GM10266 (cell line): ENCODE results near the gene ANKRD62.

Experiments used
- DNase-seq: peaks from one replicate; pipeline ENCODE4 v3.0.0; 2012; ENCODE audit errors: extremely low spot score
- TF ChIP-seq, protein P1 (sequence below): IDR thresholded peaks from 2 replicates; pipeline ENCODE4 v1.5.1; 2012; ENCODE audit warnings: mild to moderate bottlenecking, low read depth; ENCODE audit not compliant: control insufficient read depth, insufficient read depth; ENCODE audit errors: missing control alignments

Gene ANKRD62

DNA sequence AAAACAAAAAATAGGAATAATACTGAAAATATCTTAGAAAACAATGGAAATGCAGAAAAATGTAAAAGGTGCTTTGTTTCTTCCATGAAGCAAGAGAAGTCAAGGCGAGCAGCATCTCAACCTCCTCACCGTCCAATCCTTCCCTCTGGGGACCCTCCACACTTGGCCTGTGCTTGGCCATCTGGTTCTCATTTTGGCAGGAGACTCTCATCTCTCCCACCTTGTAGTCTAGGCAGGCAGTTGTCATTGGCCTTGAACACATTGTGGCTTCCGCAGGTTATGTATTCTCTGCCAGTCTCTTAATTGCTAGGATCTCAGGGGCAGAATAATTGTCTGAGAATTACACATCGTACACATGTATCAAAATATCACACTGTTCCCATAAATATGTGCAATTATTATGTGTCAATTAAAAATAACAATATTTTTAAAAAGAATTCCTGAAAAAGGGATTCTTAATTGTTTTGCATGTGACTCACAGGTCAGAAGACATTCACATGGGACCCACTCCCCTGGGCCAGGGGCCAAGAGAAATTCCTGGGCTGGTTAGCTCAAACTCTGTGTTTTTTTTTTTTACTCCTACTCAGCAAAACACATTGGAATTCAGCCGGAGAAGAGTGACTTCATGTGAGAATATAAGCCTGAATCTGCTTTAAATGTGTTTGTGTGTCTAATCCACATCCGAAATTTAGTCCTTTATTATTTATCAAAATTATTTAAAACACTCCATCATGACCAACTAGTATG, 14.0 kb upstream of the ANKRD62 start:
- DNase-seq, result no peak
- TF ChIP-seq, protein P1, sequence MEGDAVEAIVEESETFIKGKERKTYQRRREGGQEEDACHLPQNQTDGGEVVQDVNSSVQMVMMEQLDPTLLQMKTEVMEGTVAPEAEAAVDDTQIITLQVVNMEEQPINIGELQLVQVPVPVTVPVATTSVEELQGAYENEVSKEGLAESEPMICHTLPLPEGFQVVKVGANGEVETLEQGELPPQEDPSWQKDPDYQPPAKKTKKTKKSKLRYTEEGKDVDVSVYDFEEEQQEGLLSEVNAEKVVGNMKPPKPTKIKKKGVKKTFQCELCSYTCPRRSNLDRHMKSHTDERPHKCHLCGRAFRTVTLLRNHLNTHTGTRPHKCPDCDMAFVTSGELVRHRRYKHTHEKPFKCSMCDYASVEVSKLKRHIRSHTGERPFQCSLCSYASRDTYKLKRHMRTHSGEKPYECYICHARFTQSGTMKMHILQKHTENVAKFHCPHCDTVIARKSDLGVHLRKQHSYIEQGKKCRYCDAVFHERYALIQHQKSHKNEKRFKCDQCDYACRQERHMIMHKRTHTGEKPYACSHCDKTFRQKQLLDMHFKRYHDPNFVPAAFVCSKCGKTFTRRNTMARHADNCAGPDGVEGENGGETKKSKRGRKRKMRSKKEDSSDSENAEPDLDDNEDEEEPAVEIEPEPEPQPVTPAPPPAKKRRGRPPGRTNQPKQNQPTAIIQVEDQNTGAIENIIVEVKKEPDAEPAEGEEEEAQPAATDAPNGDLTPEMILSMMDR, result no peak

DNA sequence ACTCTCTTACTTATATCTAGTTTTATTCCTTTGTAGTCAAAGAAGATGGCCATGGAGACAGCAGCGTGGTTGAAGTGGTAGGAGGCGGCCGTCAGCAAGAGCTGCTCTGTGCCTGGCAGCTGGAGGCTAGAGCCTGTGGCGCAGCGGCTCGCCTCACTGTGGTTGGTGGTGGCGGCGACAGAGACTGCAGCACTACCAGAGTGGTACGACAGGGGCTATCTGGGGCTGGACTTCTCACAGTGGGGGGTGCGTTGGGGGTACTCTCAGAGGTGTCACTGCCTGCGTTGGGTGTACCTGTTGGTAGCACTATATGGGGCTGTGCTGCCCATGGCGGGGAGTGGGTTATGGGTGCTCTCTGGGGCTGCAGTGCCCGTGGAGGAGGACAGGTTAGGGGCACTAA, 8.5 kb upstream of the ANKRD62 start:
- DNase-seq, result no peak
- TF ChIP-seq, protein P1, result no peak

DNA sequence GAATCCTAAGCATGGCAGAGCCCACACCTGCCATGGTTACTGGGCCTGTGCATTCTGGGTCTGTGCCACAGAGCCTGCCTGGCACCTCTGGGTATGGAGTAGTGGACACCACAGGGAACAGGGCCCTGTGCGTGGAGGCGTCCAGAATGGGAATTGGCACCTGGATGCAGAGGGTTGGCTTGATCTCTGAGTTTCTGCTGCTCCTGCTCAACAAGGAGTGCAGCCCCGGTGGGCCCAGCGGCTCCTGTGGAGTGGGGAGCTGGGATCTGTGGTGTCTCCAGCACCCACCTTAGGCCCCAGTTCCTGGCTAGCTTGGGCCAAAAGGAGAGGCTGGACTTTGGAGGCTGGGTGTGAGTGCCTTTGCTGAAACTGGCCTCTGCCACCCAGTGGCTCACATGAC, 7.9 kb upstream of the ANKRD62 start:
- TF ChIP-seq, protein P1, result no peak
- DNase-seq, result no peak

DNA sequence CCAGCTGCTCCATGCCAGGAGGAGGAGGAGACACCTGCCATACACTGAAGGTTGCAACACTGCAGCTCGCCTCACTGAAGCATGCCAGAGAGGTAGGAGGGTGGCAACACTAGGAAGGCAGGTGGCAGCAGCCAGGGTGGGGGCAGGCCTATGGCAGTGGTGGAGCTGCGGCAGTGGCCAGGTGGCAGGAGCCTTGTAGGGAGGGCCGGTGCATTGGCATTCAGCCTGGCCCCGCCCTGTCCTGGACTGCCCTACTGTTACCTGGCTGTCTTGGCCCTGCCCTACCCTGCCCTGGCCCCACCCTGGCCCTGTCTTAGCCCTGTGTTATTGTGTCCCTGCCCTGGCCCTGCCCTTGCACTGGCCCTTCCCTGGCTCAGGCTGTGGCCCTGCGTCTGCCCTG, 7.4 kb upstream of the ANKRD62 start:
- TF ChIP-seq, protein P1, result no peak
- no peak for DNase-seq

DNA sequence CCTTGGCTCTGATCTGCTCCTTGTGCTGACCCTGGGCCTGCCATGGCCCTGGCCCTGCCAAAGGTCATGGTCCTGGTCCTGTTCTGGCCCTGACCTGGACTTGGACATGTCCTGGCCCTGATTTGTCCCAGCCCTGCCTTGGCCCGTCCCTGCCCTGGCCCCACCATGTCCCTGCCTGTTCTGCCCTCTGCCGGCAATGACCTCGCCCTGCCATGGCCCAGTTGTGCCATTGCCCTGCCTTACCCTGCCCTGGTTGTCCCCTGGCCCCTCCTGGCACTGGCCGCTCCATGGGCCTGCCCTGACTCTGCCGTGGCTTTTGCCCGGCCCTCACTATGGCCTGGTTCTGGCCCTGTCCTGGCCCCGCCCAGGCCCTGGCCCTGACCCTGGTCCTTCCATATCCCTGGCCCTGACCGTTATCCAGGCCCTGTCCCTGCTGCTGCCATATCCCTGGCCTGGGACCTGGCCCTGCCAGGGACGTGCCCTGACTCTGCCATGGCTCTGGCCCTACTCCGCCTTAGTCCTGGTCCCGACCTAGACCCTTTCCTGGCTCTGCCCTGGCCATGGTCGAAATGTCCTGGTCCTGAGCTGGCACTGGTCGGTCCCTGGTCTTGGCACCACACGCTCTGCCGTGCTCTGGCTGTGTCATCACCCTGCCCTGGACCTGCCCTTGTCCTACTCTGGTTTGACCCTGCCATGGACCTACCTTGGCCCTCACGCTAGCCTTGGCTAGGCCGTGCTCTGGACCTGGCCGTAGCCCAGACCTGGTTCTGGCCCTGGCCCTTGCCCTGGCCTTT, 6.8 kb upstream of the ANKRD62 start:
- TF ChIP-seq, protein P1, result no peak
- no peak for DNase-seq

DNA sequence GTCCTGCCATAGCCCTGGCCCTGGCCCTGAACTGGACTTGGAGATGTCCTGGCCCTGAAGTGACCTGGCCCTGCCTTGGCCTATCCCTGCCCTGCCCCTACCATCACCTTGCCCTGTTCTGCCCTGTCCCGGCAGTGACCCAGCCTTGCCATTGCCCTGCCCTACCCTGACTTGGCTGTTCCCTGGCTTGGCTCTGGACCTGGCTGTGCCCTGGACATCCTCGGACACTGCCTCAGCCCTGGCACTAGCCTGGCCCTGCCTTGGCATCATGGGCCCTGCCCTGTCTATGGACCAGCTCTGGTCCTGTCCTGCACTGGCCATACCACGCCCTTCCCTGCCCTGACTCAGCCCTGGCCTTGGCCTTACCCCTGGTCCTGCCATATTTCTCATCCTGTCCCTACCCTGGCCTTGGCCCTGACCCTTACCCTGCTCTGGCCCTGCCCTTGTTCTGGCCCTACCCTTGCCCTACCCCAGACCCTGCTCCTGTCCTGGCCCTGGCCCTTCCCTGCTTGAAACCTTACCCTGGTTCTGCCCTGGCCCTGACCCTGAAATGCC, 6.1 kb upstream of the ANKRD62 start:
- no peak for DNase-seq
- TF ChIP-seq, protein P1, result no peak

DNA sequence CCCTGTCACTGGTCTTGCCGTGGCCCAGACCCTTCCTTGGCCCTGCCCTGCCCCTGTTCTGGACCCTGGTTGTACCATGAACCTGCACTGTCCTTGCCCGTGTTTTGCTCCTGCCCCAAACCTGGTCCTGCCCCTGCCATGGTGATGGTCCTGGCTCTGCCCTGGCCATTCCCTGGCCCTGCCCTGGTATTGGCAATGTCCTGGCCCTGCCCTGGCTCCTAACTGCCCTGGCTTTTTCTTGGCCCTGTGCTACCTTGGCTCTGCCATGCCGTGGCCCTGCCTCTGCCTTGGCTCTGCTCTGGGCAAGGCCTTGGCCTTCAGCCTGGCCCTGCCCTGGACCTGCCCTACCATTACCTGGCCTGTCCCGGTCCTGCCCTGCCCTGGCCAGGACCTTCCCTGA, 5.5 kb upstream of the ANKRD62 start:
- DNase-seq, result no peak
- TF ChIP-seq, protein P1, result no peak
